IMR-90 (cell line): ENCODE measurements around the gene ICAM2.

Experiments used
- BHLHE40 ChIP-seq: fragments of 150-350 bp; IDR thresholded peaks from 2 replicates; pipeline ENCODE4 v1.6.1; 2016; ENCODE audit warnings: mild to moderate bottlenecking, low read depth, low read length
- CEBPB ChIP-seq: IDR thresholded peaks from 2 replicates; pipeline ENCODE4 v1.6.1; 2012; ENCODE audit warnings: low read depth, low read length, improper control_type of control experiment
- CTCF ChIP-seq: conservative IDR thresholded peaks from 2 replicates; pipeline ENCODE4 v1.5.1; 2012; ENCODE audit warnings: mild to moderate bottlenecking, low read depth, low read length, improper control_type of control experiment
- MAFK ChIP-seq: IDR thresholded peaks from 2 replicates; pipeline ENCODE4 v1.6.1; 2012; ENCODE audit warnings: low read depth, low read length, improper control_type of control experiment
- NFE2L2 ChIP-seq: fragments of 150-350 bp; IDR thresholded peaks from 2 replicates; pipeline ENCODE4 v1.6.1; 2016; ENCODE audit warnings: low read depth, mild to moderate bottlenecking, low read length
- POLR2A ChIP-seq: IDR thresholded peaks from 2 replicates; pipeline ENCODE4 v1.6.1; 2012; ENCODE audit warnings: mild to moderate bottlenecking, low read depth, low read length
- RAD21 ChIP-seq: IDR thresholded peaks from 2 replicates; pipeline ENCODE4 v1.6.1; 2012; ENCODE audit warnings: low read length, improper control_type of control experiment
- RCOR1 ChIP-seq: IDR thresholded peaks from 2 replicates; pipeline ENCODE4 v1.6.1; 2012; ENCODE audit warnings: mild to moderate bottlenecking, low read length, improper control_type of control experiment; ENCODE audit not compliant: insufficient replicate concordance
- RFX5 ChIP-seq: IDR thresholded peaks from 2 replicates; pipeline ENCODE4 v1.8.0; 2012; ENCODE audit warnings: low read depth, mild to moderate bottlenecking, low read length, moderate library complexity
- USF2 ChIP-seq: fragments of 150-350 bp; IDR thresholded peaks from 2 replicates; pipeline ENCODE4 v1.6.1; 2017; ENCODE audit warnings: mild to moderate bottlenecking, antibody characterized with exemption, low read length, low read depth
- TF ChIP-seq, protein P1 (sequence below): fragments of 150-350 bp; IDR thresholded peaks from 2 replicates; pipeline ENCODE4 v1.6.1; 2016; ENCODE audit warnings: low read depth, mild to moderate bottlenecking, low read length, moderate library complexity, borderline replicate concordance

DNA sequence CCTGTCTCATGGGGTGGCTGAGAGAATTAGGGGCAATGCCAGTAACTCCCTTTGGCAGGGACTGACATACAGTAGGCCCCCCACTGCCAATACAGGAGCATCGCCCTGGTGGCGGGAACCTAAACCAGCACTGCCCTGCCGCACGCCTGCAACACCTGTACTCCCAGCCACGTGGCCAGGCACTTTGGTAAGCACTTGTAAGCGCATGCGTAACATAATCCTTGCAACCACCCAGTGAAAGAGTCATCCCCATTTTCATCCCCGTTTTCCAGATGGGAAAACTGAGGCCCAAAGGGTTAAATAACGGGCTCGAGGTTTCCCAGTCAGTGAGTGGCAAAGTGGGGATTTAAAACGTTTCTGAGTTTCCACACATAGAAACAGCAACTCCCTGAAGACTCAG is 65.2 kb downstream of the ICAM2 start:
- TF ChIP-seq RAD21 (no peak), CTCF (no peak), POLR2A (no peak), CEBPB (no peak), RFX5 (no peak), USF2 (no peak), BHLHE40 (no peak), RCOR1 (no peak), MAFK (no peak), NFE2L2 (no peak)
- TF ChIP-seq, protein P1, sequence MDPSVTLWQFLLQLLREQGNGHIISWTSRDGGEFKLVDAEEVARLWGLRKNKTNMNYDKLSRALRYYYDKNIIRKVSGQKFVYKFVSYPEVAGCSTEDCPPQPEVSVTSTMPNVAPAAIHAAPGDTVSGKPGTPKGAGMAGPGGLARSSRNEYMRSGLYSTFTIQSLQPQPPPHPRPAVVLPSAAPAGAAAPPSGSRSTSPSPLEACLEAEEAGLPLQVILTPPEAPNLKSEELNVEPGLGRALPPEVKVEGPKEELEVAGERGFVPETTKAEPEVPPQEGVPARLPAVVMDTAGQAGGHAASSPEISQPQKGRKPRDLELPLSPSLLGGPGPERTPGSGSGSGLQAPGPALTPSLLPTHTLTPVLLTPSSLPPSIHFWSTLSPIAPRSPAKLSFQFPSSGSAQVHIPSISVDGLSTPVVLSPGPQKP: no peak
